ENCODE measurements around the gene APOBEC3B.
"Not testable (repeated sequence)": the region's sequence is repeated elsewhere in the genome, so short reads cannot be mapped to it uniquely, and the experiment has no call there.

Gene APOBEC3B

GRCh38 chr22:38968801-38969200 is 13.3 kb upstream of the APOBEC3B start:
- no peak for DNase-seq

- DNase-seq, result no peak
Observed at GRCh38 chr22:38970551-38970950, 11.6 kb upstream of the APOBEC3B start.

DNA sequence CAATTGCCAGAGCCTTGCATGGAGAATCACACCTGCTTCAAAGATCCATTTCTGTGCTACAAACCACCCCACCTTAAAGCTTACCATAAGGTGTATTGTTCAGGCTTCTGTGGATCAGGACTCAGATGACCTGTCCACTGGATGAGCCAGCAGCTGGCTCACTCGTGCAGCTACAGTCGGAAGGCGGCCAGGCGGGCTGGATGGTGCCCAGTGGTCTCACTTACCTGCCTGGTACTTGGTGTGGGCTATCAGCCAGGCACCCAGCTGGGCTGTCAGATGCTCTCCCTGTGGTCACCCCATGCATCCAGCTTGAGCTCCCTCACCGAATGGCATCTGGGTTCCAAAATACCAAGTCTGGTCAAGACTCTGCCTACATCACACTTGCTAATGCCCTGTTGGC is 10.9 kb upstream of the APOBEC3B start:
- DNase-seq, result no peak

GRCh38 chr22:38971791-38972190 is 10.4 kb upstream of the APOBEC3B start:
- DNase-seq, result no peak

DNA sequence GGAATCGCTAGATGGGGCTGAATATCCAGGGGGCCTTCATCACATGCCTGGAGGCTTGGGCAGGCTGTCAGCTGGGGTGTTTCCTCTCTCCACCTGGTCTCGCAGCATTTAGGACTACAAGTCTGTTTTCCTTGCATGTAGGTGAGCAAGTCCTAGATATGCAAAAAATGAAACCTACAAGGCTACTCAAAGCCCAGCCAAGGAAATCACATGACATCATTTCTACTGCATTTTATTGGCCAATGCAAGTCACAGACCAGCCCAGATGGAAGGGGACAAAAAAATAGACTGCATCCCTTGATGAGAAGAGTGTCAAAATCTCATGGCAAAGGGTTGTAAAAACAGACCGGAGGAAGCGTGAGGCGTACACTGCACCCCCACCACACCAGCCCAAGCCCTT is 9.6 kb upstream of the APOBEC3B start:
- DNase-seq, result no peak

GRCh38 chr22:38973289-38974169 is 8.6 kb upstream of the APOBEC3B start:
- peak; percentile 62 for DNase-seq

- DNase-seq, result no peak
Observed at GRCh38 chr22:38974170-38974825, 7.8 kb upstream of the APOBEC3B start.

DNA sequence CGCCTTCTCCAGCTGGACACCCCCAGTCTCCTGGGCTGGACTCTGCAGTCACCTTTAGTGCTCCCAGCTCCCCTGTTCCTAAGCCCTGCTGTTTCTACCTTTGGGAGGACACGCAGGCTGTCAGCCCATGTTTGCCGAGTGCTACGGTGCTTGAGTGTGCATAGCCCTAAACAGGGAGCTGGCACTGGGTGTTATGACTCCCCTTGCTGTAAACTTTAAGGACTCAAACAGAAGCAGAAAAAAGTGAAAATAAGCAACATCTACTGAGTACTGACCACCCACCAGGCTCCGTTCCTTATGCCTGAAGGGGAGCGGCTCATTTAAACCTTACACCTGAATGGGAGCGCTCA is 7.3 kb upstream of the APOBEC3B start:
- DNase-seq, result no peak

DNA sequence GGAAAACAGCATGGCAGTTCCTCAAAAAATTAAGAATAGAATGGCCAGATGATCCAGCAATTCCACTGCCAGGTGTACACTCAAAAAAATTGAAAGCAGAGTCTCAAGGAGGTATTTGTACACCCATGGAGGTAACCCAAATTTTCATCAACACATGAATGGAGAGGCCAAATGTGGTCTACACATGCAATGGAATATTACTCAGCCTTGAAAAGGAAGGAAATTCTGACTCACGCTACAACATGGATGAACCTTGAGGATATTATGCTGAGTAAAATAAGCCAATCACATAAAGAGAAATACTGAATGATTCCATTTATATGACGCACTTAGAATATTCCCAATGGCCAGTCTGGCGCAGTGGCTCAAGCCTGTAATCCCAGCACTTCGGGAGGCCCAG is 4.9 kb upstream of the APOBEC3B start:
- not testable (repeated sequence) for DNase-seq

- DNase-seq, result not testable (repeated sequence)
Observed at GRCh38 chr22:38980587-38980986, 1.6 kb upstream of the APOBEC3B start.

DNA sequence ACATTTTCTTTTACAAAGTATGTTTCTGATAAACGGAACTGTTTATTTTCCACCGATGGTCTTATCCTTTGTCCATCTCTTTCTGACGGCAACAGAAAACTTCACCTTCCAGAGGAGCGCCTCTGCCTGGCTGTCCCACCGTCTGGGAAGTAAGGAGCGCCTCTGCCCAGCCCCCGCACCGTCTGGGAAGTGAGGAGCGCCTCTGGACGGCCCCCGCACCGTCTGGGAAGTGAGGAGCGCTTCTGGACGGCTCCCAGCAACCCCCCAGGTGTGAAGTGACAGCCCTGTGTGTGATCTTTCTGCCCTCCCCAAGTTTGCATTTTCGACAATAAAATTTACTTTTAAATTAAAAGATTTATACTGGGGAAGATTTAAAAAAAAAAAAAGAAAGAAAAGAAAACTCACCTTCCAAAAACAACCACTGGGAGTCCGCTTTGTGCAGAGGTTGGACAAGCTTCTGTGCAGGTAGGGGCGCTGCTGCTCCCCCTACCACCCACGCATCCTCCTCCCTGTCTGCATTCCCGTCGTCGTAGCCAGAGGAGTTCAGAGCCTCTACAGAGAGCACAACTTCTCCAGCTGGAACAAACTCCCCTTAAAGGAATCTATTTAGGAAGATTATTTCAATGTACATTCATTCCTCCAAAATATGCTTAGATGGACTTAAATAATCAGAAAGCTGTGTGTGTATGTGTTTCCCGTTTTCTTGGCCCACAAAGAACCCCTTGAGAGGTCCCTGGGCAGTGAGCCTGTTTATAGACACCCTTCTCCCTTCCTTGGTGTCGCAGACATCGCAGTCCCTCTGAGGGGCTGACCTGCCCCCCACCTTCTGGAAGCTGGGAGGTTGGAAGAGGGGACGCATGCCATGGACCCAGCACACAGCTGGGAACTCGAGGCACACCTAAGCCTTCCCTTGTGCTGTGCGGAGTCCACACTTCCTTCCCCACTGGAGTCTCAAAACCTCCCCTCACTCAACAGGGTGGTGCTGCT is 849 bp upstream of the APOBEC3B start:
- DNase-seq, result peak; percentile 39

- DNase-seq, result no peak
Observed at GRCh38 chr22:38984224-38984623, 2.1 kb downstream of the APOBEC3B start.

GRCh38 chr22:38984784-38985757 is 2.9 kb downstream of the APOBEC3B start:
- not testable (repeated sequence) for DNase-seq

DNA sequence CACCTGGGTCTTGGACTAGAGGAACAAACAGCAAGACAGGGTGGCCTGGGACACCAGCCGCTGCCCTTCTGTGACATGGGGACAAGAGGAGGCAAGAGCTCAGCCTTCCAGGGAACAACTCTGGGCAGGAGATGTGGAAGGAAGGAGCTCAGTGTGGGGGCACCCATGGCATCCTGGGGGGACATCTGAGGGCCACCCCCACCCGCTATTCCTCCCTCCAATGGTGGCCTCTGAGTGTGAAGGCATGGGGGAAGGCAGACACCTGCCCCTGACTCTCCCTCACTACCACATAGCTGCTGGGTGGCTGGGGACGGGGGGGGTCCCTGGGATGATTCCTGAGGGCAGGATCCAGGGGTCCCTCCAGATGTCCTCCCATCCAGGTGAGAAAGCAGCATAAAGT is 4.5 kb downstream of the APOBEC3B start:
- DNase-seq, result no peak

GRCh38 chr22:38987171-38987895 is 5.2 kb downstream of the APOBEC3B start:
- no peak for DNase-seq

GRCh38 chr22:38989466-38989865 is 7.3 kb downstream of the APOBEC3B start:
- DNase-seq, result no peak

GRCh38 chr22:38992871-38993371 is 10.8 kb downstream of the APOBEC3B start:
- DNase-seq, result peak; percentile 58

DNA sequence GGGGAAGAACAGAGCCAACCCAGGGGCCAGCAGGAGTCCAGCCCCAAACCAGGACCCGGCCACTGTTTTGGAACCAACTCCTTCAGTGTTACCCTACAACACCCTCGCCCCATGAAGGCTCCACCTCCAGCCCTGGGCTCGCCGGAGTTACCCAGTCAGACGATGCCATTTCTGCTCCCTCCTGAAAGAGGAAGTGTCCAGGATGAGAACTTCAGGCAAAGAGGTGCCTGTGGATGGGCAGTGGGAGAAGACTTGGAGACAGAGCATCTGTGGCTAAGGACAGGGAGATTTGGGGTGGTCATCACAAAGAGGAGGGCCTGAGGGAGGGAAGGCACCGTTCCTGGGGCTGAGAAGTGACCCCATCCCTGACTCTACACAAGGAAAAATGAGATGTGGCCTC is 14.0 kb downstream of the APOBEC3B start:
- DNase-seq, result no peak

DNA sequence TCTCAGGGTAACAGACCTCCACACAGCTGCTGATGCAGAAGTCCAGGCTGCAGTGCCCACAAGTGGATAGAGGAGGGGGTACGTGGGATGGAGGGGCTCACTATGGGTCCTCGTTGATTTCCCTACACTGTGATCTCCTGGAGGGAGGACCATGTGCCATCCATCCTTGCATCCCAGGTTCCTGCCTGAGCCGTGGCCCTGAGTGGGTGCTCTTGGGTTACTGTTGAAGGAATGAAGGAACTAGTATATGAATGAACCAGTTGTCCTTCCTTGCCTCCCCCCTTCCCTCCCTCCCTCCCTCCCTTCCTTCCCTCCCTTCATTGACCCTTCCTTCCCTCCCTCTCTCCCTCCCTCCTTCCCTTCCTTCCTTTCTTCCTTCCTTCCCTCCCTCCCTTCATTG is 15.4 kb downstream of the APOBEC3B start:
- no peak for DNase-seq

- DNase-seq, result peak; percentile 78
Observed at GRCh38 chr22:39003165-39003638, 21.1 kb downstream of the APOBEC3B start.

DNA sequence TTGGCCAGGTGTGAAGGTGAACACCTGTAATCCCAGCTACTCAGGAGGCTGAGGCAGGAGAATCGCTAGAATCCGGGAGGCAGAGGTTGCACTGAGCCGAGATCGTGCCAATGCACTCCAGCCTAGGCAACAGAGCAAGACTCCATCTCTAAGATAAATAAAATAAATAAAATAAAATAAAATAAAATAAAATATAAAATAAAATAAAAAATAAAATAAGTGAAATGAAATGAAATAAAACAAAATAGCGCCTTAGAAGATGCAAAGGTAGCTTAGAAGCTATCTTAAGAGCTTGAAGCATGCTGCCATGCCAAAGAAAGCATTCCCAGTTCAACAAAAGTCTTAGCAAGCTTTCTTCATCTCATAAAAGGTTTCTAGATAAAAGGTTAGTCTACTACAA is 25.0 kb downstream of the APOBEC3B start:
- no peak for DNase-seq
